Naive thymus-derived CD8-positive, alpha-beta T cell (primary cell): ENCODE data around the gene PSD2. TPM values are rescaled to one million over a fixed set of nuclear protein-coding genes. Genes with fewer than 3 reads are reported as not detected.

Experiments used
- ATAC-seq, 2 donors: fragments of 150-1000 bp; cut with Tn5 transposase in 1 of 2; sonication (Bioruptor Pico), chemical (Tn5 transposase) in 1 of 2; 1 replicate in 1 of 2; 2 replicates in 1 of 2; pipeline ENCODE4 v1.10.0; 2021; ENCODE audit warnings: mild to moderate bottlenecking in 2 of 2, moderate library complexity in 2 of 2
- POLR2A ChIA-PET: fragments of 350-600 bp; sonication (Branson Sonifier 250); formaldehyde crosslinking; loops from one replicate; lab custom pipeline; 2021; ENCODE audit warnings: antibody characterized with exemption; lab: Charles Lee
- DNase-seq, 10 donors: peaks; one replicate each; pipeline versions ENCODE4 v3.0.0 to v3.0.0-alpha.2; 2020 to 2022
- H3K27ac Mint-ChIP-seq, 10 donors: one replicate each; pipeline ENCODE4 v1.8.0; 2020 to 2022; ENCODE audit warnings: mild to moderate bottlenecking in 10 of 10, mixed read lengths in 10 of 10, moderate library complexity in 4 of 10, inconsistent platforms in 1 of 10
- H3K27me3 Mint-ChIP-seq, 5 donors: one replicate each; pipeline ENCODE4 v1.8.0; 2021 to 2022; ENCODE audit warnings: mixed read lengths in 5 of 5
- H3K36me3 Mint-ChIP-seq, 3 donors: one replicate each; pipeline ENCODE4 v1.8.0; 2020 to 2022; ENCODE audit warnings: mixed read lengths in 3 of 3, mild to moderate bottlenecking in 2 of 3, inconsistent platforms in 1 of 3
- H3K4me1 Mint-ChIP-seq, 4 donors: one replicate each; pipeline ENCODE4 v1.8.0; 2021 to 2022; ENCODE audit warnings: mixed read lengths in 4 of 4
- H3K4me3 Mint-ChIP-seq, 10 donors: one replicate each; pipeline ENCODE4 v1.8.0; 2020 to 2022; ENCODE audit warnings: mild to moderate bottlenecking in 10 of 10, mixed read lengths in 10 of 10, moderate library complexity in 6 of 10, inconsistent platforms in 1 of 10
- H3K9me3 Mint-ChIP-seq, 9 donors: one replicate each; pipeline ENCODE4 v1.8.0; 2020 to 2022; ENCODE audit warnings: mixed read lengths in 9 of 9, mild to moderate bottlenecking in 3 of 9, inconsistent platforms in 1 of 9, moderate library complexity in 1 of 9
- polyA plus RNA-seq, 3 donors: library from polyadenylated mRNA; unstranded; fragments of 300-500 nt; fragmentation: Illumina TruSeq; gene quantifications; one replicate each; pipeline ENCODE4 v1.2.3, GENCODE V29; 2021
- total RNA-seq, 8 experiments: library from RNA in 2 of 8; stranded (reverse) in 2 of 8; gene quantifications; one replicate each; pipeline ENCODE4 v1.2.3 and lab custom pipeline; 2021 to 2026

Gene PSD2
- total and polyA plus RNA-seq, 5 experiments from 2014 or later = 0.08 to 0.19 (median 0.08) TPM; not detected in 2

DNA sequence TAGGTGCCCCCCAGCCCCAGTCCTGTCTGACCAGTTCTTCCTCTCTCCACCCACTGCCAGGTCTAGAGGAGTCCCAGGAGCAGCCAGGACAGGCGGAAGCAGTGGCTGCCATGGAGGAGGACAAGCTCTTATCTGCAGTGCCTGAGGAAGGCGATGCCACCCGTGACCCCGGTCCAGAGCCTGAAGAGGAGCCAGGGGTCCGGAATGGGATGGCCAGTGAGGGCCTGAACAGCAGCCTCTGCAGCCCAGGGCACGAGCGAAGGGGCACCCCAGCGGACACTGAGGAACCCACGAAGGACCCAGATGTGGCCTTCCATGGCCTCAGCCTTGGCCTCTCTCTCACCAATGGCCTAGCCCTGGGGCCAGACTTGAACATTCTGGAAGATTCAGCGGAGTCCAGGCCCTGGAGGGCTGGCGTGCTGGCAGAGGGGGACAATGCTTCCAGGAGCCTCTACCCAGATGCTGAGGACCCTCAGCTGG lies 13.8 kb downstream of the PSD2 start:
- DNase-seq (no peak), ATAC-seq (no peak)
- no peaks in the 10 kb centered on the region for H3K36me3 Mint-ChIP-seq
- H3K27ac Mint-ChIP-seq = no peak overlapping the region
- H3K9me3 Mint-ChIP-seq = no peaks in the 10 kb centered on the region
- no peak overlapping the region for H3K4me3 Mint-ChIP-seq
- POLR2A ChIA-PET = no interaction called here
- peaks cover 0 to 4% (median 0%) of the 10 kb centered on the region in 4 donors for H3K4me1 Mint-ChIP-seq
- peaks cover 8 to 35% (median 16%) of the 10 kb centered on the region in 5 donors for H3K27me3 Mint-ChIP-seq

DNA sequence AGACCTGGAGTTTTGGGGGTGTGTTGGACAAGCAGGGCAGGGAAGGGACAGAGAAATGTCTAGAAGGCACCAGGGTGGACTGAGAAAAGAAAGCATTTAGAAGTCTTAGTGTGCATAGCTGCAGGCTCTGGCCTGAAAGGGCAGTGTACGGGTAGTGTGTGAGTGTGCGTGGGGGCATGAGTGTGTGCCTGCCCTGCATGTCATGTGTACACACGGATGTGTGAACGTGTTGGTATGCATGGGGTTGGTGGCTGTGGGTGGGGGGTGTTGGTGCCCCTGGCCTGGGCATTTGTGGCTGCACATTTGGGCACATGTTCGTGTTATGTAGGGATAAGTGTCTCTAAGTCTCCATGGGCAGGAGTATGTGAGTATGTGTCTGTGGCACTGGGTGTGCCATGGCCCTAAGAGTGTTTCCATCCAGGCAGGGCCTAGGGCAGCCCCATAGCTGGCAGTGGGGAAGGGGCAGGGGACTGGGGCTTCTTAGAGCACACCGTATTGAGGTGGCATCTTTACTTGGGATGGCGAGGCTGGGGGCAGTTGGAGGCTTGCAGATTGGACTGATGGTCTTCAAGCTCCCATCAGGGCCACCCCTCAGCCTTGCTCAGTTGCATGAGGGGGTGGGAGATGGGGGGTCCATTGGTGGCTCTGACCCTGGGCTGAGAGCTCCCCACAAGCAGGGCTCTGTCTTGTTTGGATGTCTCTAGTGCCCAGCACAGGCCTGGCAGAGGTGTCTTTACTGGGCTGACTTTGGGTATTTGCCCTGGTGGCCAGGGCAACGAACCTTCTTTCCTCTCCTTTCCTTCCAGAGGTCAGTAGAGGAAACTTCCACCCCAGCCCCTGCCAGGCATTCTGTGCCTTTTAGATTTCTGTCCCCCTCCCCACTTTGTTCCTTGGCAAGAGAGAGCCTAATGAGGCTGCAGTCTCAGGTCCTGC lies 15.0 kb downstream of the PSD2 start:
- Mint-ChIP-seq H3K27me3 (peaks cover 3 to 24% (median 12%) of the 10 kb centered on the region in 5 donors), H3K4me1 (peaks cover 0 to 4% (median 0%) of the 10 kb centered on the region in 4 donors), H3K4me3 (no peak overlapping the region), H3K27ac (no peak overlapping the region), H3K9me3 (no peaks in the 10 kb centered on the region), H3K36me3 (no peaks in the 10 kb centered on the region)
- peak in 1 of 10 donors; percentile 38 for DNase-seq
- POLR2A ChIA-PET = no interaction called here
- no peak for ATAC-seq

DNA sequence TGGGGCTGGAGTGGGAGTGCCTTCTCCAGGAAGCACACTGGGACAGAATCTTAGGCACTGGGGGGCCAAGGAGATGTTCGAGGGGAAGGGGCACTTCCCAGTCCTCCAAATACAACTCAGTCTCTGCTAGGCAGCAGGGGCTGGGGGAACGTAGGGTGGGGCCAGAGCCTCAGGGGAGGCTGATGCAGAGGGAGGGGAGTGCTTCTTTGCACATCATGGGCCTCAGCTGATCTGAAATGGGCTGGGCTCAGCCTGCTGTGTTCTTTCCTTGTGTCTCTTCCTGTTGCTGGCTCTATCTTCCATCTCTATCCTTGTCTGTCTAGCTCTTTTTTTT lies 15.6 kb downstream of the PSD2 start:
- H3K27me3 Mint-ChIP-seq = peaks cover 3 to 24% (median 12%) of the 10 kb centered on the region in 5 donors
- DNase-seq (no peak), ATAC-seq (no peak)
- H3K27ac Mint-ChIP-seq = peak overlapping the region in 1 of 10 donors; percentile 60
- peaks cover 0 to 4% (median 0%) of the 10 kb centered on the region in 4 donors for H3K4me1 Mint-ChIP-seq
- POLR2A ChIA-PET = no interaction called here
- H3K36me3 Mint-ChIP-seq = no peaks in the 10 kb centered on the region
- no peak overlapping the region for H3K4me3 Mint-ChIP-seq
- H3K9me3 Mint-ChIP-seq = no peaks in the 10 kb centered on the region

DNA sequence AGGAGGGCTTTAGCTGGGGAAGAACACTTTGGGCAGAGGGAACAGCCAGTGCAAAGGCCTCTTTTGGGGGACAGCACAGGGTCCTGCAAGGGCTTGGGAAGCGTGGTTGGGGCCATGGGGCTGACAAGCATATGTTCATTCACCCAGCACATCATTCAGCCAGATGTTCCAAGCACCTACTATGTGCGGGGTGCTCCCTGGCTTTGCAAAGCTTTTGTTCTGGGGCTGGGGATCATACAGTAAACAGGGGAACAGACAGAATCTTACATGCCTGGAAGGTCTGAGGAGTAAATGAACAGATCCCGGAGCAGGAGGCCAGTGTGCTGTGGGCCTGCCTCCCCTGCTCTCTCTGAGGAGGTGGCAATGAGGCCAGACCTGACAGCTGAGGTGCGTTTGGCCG lies 16.7 kb downstream of the PSD2 start:
- H3K27ac Mint-ChIP-seq = no peak overlapping the region
- POLR2A ChIA-PET = no interaction called here
- DNase-seq (no peak), ATAC-seq (no peak)
- no peaks in the 10 kb centered on the region for H3K36me3 Mint-ChIP-seq
- no peaks in the 10 kb centered on the region for H3K9me3 Mint-ChIP-seq
- H3K4me1 Mint-ChIP-seq = peaks cover 0 to 4% (median 0%) of the 10 kb centered on the region in 4 donors
- no peak overlapping the region for H3K4me3 Mint-ChIP-seq
- peaks cover 3 to 24% (median 12%) of the 10 kb centered on the region in 5 donors for H3K27me3 Mint-ChIP-seq

DNA sequence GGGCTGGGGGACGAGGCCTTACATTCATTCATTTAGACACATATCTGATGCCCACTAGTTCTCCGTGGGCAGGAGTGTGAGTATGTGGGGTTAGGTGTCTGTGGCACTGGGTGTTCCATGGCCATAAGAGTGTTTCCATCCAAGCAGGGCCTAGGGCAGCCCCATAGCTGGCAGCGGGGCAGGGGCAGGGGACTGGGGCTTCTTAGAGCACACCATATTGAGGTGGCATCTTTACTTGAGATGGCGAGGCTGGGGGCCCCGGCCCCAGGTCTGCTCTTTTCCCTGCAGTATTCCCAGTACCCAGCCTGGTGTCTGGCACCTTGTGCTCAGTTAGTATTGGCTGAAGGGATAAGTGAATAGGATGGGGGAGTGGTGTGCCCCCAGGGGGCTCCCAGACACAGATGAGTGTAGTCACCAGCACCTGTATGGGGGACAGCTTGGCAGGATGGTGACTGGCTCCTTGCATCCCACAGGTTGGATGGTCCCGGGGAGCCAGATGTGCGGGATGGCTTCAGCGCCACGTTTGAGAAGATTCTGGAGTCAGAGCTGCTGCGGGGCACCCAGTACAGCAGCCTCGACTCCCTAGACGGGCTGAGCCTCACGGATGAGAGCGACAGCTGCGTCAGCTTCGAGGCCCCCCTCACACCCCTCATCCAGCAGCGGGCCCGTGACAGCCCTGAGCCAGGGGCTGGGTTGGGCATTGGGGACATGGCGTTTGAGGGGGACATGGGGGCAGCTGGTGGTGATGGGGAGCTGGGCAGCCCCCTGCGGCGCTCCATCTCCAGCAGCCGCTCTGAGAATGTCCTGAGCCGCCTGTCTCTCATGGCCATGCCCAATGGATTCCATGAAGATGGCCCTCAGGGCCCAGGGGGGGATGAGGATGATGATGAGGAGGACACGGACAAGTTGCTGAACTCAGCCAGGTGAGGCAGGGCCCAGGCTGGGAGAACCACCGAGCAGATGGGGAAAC lies 17.5 kb downstream of the PSD2 start:
- peaks cover 0 to 5% (median 0%) of the 10 kb centered on the region in 9 donors for H3K9me3 Mint-ChIP-seq
- POLR2A ChIA-PET = no interaction called here
- H3K27me3 Mint-ChIP-seq = peaks cover 3 to 19% (median 12%) of the 10 kb centered on the region in 5 donors
- ATAC-seq (no peak), DNase-seq (peak in 1 of 10 donors; percentile 45)
- no peak overlapping the region for H3K4me3 Mint-ChIP-seq
- H3K27ac Mint-ChIP-seq = no peak overlapping the region
- H3K4me1 Mint-ChIP-seq = peaks cover 0 to 4% (median 0%) of the 10 kb centered on the region in 4 donors
- H3K36me3 Mint-ChIP-seq = peaks cover 0 to 5% (median 0%) of the 10 kb centered on the region in 3 donors

DNA sequence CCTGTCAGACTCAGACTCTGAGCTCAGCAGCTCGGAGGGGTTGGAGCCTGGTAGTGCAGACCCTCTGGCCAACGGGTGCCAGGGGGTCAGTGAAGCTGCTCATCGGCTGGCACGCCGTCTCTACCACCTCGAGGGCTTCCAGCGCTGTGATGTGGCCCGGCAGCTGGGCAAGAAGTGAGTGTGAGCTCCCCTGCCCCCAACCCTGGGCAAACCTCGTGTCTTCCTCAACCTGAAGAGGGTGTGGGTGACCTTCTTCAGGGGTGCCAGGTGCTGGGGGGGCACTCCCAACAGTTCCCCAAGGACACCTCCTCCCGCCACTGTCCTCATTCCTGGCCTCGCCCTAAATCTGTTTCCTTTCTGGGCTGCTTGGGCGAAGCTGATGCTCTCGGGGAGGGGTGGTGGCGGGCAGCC lies 18.6 kb downstream of the PSD2 start:
- peaks cover 0 to 12% (median 6%) of the 10 kb centered on the region in 9 donors for H3K9me3 Mint-ChIP-seq
- peaks cover 6 to 15% (median 9%) of the 10 kb centered on the region in 5 donors for H3K27me3 Mint-ChIP-seq
- no peak overlapping the region for H3K4me3 Mint-ChIP-seq
- peaks cover 0 to 13% (median 3%) of the 10 kb centered on the region in 3 donors for H3K36me3 Mint-ChIP-seq
- DNase-seq (peak in 1 of 10 donors; percentile 49), ATAC-seq (no peak)
- H3K27ac Mint-ChIP-seq = no peak overlapping the region
- peaks cover 0 to 4% (median 0%) of the 10 kb centered on the region in 4 donors for H3K4me1 Mint-ChIP-seq
- POLR2A ChIA-PET = no interaction called here

DNA sequence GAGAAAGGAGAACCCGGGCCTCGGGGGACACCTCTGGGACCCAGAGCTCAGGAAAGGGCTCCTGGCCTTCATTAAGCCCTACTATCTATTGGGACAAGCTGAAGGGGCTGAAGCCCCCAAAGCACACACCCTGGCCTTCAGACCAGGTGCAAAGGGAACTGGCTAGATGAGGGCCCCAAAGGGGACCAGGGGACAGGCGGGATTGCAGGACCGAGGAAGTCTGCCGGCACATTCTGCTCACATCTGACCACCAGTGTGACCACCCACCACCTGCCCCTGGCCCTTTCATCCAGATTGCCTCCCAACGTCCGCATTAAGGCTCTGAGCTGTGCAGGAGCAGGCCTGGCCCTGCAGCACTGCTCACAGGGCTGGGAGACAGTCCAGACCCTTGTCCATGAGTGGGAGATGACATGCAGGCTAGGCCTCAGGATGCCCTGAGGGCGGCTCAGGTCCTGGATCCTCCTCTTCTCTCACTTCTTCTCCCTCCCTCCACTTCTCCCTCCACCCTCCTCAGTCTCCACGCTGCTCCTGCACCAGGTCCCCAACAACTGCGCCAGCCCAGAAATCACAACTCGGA lies 19.2 kb downstream of the PSD2 start:
- H3K4me1 Mint-ChIP-seq = peaks cover 0 to 4% (median 0%) of the 10 kb centered on the region in 4 donors
- DNase-seq = peak in 1 of 10 donors; percentile 22
- H3K27ac Mint-ChIP-seq = no peak overlapping the region
- H3K4me3 Mint-ChIP-seq = no peak overlapping the region
- peaks cover 7 to 14% (median 11%) of the 10 kb centered on the region in 5 donors for H3K27me3 Mint-ChIP-seq
- peaks cover 0 to 18% (median 9%) of the 10 kb centered on the region in 9 donors for H3K9me3 Mint-ChIP-seq
- H3K36me3 Mint-ChIP-seq = peaks cover 0 to 18% (median 3%) of the 10 kb centered on the region in 3 donors
- no peak for ATAC-seq
- POLR2A ChIA-PET = no interaction called here

DNA sequence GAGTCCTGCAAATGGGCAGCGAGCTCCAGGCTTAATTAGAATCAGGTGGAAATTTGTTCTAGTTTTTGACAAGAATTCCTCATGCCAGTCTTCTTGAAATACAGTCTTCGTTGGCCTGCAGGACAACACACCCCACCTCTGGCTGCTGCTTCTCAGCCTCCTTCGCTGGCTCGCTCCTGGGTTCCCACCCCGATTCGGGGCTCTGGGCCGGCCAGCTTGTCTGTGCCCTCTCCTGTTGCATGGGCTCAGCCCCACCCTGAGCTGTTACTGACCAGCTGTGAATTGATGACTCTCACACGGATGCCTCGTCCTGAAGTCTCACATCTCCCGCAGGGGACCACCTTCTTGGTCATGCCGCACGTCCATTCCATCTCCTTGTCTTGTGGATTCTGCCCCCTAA lies 21.0 kb downstream of the PSD2 start:
- DNase-seq (peak in 1 of 10 donors; percentile 7), ATAC-seq (no peak)
- Mint-ChIP-seq H3K4me3 (no peak overlapping the region), H3K4me1 (no peaks in the 10 kb centered on the region), H3K9me3 (peaks cover 0 to 19% (median 9%) of the 10 kb centered on the region in 9 donors), H3K27ac (peak overlapping the region in 1 of 10 donors; percentile 1), H3K27me3 (peaks cover 4 to 22% (median 12%) of the 10 kb centered on the region in 5 donors), H3K36me3 (peaks cover 0 to 18% (median 3%) of the 10 kb centered on the region in 3 donors)
- POLR2A ChIA-PET = no interaction called here

DNA sequence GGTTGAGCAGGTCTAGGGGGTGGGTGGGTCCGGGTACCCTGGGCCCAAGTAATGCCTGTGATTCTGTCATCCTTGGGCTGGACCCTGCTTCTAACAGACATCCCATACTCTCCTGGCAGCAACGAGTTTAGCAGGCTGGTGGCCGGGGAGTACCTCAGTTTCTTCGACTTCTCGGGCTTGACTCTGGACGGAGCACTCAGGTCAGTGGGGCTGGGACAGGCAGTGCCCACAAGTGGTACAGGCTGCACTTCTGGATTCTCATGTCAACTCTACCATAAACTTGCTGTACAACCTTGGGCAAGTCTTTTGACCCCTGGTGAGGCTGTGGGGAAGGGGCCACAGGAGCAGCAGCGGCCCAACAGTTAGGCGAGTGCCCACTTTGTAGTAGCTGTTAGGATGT lies 21.8 kb downstream of the PSD2 start:
- POLR2A ChIA-PET = no interaction called here
- peaks cover 0 to 18% (median 3%) of the 10 kb centered on the region in 3 donors for H3K36me3 Mint-ChIP-seq
- no peaks in the 10 kb centered on the region for H3K4me1 Mint-ChIP-seq
- H3K4me3 Mint-ChIP-seq = no peak overlapping the region
- peak in 1 of 10 donors; percentile 47 for DNase-seq
- peaks cover 0 to 19% (median 9%) of the 10 kb centered on the region in 9 donors for H3K9me3 Mint-ChIP-seq
- peaks cover 2 to 19% (median 8%) of the 10 kb centered on the region in 5 donors for H3K27me3 Mint-ChIP-seq
- H3K27ac Mint-ChIP-seq = no peak overlapping the region
- ATAC-seq = no peak

DNA sequence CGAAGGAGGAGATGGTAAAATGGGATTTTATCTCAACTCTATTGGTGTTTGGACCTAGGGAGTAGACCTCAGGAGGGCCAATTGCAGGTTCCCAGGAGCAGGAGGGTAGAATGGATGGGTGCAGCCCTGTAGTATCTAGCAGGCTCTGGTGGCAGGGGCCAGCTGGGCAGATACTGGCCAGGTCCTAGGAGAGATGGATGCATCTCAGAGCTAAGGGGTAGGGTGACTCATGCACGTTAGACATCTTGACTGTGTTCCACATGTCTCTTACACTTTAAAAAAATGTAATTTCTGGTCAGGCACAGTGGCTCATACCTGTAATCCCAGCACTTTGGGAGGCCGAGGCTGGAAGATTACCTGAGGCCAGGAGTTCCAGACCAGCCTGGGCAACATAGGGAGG lies 22.4 kb downstream of the PSD2 start:
- POLR2A ChIA-PET = no interaction called here
- H3K4me1 Mint-ChIP-seq = no peaks in the 10 kb centered on the region
- ATAC-seq = no peak
- no peak overlapping the region for H3K27ac Mint-ChIP-seq
- DNase-seq = peak in 1 of 10 donors; percentile 28
- H3K27me3 Mint-ChIP-seq = peaks cover 2 to 19% (median 8%) of the 10 kb centered on the region in 5 donors
- peaks cover 0 to 19% (median 9%) of the 10 kb centered on the region in 9 donors for H3K9me3 Mint-ChIP-seq
- no peak overlapping the region for H3K4me3 Mint-ChIP-seq
- H3K36me3 Mint-ChIP-seq = peaks cover 0 to 18% (median 3%) of the 10 kb centered on the region in 3 donors

DNA sequence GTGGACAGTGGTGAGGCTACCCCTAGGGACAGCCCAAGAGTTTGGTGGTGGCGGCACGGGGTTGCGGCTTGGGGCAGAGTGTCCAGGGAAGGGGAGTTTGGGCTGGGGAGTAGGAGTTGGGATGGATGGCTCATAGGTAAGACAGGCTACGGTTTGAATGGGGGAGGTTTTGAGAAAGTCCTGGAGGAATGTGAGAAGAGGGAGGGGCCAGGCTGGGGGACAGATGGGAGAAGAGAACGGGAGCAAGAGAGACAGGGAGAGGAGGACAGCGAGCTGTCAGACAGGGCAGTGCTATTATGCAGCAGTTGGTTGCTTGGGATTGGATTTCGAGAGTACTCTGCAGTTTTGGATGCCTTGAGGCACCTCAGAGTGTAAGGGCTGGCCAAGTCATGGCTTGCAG lies 24.5 kb downstream of the PSD2 start:
- no peak for DNase-seq
- no peak for ATAC-seq
- Mint-ChIP-seq H3K27me3 (peaks cover 2 to 19% (median 8%) of the 10 kb centered on the region in 5 donors), H3K36me3 (peaks cover 0 to 18% (median 3%) of the 10 kb centered on the region in 3 donors), H3K4me3 (no peak overlapping the region), H3K27ac (no peak overlapping the region), H3K9me3 (peaks cover 0 to 19% (median 9%) of the 10 kb centered on the region in 9 donors), H3K4me1 (no peaks in the 10 kb centered on the region)
- POLR2A ChIA-PET = no interaction called here

DNA sequence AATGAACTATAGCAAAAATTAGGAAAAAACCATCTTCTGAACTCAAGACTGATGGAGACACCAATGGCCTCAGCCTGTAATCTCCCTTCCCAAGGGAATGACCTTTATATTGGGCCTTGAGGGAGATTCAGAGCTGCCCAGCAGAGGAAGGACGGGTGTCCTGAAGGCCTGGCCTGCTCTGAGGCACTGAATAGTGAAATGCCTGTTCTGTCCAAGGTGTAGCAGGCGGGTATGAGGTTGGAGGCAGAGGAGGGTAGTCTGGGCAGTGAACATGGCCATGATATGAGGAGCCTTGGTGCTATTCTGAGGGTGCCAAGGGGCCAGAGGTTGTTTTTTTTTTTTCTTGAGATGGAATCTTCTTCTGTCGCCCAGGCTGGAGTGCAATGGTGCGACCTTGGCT lies 25.0 kb downstream of the PSD2 start:
- peaks cover 0 to 19% (median 9%) of the 10 kb centered on the region in 9 donors for H3K9me3 Mint-ChIP-seq
- peaks cover 2 to 19% (median 8%) of the 10 kb centered on the region in 5 donors for H3K27me3 Mint-ChIP-seq
- ATAC-seq (no peak), DNase-seq (no peak)
- peaks cover 0 to 3% (median 0%) of the 10 kb centered on the region in 4 donors for H3K4me1 Mint-ChIP-seq
- peaks cover 0 to 18% (median 3%) of the 10 kb centered on the region in 3 donors for H3K36me3 Mint-ChIP-seq
- no peak overlapping the region for H3K4me3 Mint-ChIP-seq
- POLR2A ChIA-PET = no interaction called here
- H3K27ac Mint-ChIP-seq = peak overlapping the region in 2 of 10 donors; percentile 51 to 60
